Vagina (tissue), 2 donors: ENCODE data around the gene RETREG1.

Source experiments
- CTCF ChIP-seq, 3 experiments: fragments of 450-650 bp in 2 of 3; fragments of 200-600 bp in 1 of 3; sonication (generic) in 1 of 3; IDR thresholded peaks; one replicate each; pipeline ENCODE4 v1.5.1; 2017 to 2019; ENCODE audit warnings: antibody characterized with exemption in 3 of 3, mild to moderate bottlenecking in 2 of 3, moderate library complexity in 2 of 3
- POLR2A ChIP-seq, 2 donors: fragments of 450-650 bp; IDR thresholded peaks; one replicate each; pipeline ENCODE4 v1.6.1; 2017; ENCODE audit warnings: antibody characterized with exemption in 2 of 2, mild to moderate bottlenecking in 2 of 2, moderate library complexity in 2 of 2

- TF ChIP-seq POLR2A (IDR thresholded peaks at IDR 0.05) = no peak
- no peak for TF ChIP-seq CTCF (IDR thresholded peaks at IDR 0.05)
These were observed 145.4 kb downstream of the RETREG1 start for GRCh38 chr5:16471387-16471786.
